KMS-11 (cell line): ENCODE results near the gene BACE1.

Experiments used
- H2AFZ ChIP-seq: fragments of 200-600 bp; sonication (generic); 2 replicates; pipeline ENCODE4 v1.6.1; 2016; ENCODE audit warnings: antibody characterized with exemption, mixed run types, low read depth
- H3K27ac ChIP-seq: fragments of 200-600 bp; sonication (generic); 2 replicates; pipeline ENCODE4 v1.6.1; 2016; ENCODE audit warnings: mild to moderate bottlenecking, mixed run types
- H3K27me3 ChIP-seq: fragments of 200-600 bp; sonication (generic); 2 replicates; pipeline ENCODE4 v1.6.1; 2017; ENCODE audit warnings: mild to moderate bottlenecking, low read depth, mixed run types, moderate library complexity; ENCODE audit not compliant: insufficient read depth
- H3K36me3 ChIP-seq: fragments of 200-600 bp; sonication (generic); 2 replicates; pipeline ENCODE4 v1.6.1; 2017; ENCODE audit warnings: mild to moderate bottlenecking, mixed run types; ENCODE audit not compliant: insufficient read depth
- H3K4me1 ChIP-seq: fragments of 200-600 bp; sonication (generic); 2 replicates; pipeline ENCODE4 v1.6.1; 2016; ENCODE audit warnings: mild to moderate bottlenecking, low read depth, mixed run types; ENCODE audit not compliant: poor library complexity, severe bottlenecking
- H3K4me2 ChIP-seq: fragments of 200-600 bp; sonication (generic); 2 replicates; pipeline ENCODE4 v1.7.0; 2016; ENCODE audit warnings: mild to moderate bottlenecking, mixed run types
- H3K4me3 ChIP-seq: fragments of 200-600 bp; sonication (generic); IDR thresholded peaks from 2 replicates; pipeline ENCODE4 v1.6.1; 2017; ENCODE audit warnings: low read depth, low read length, mixed read lengths; ENCODE audit not compliant: insufficient read depth
- H3K79me2 ChIP-seq: fragments of 200-600 bp; sonication (generic); 2 replicates; pipeline ENCODE4 v1.6.1; 2016; ENCODE audit warnings: low read depth, mixed run types; ENCODE audit not compliant: insufficient read depth
- H3K9ac ChIP-seq: fragments of 200-600 bp; sonication (generic); 2 replicates; pipeline ENCODE4 v1.6.1; 2016; ENCODE audit warnings: mild to moderate bottlenecking, mixed run types
- H4K20me1 ChIP-seq: fragments of 200-600 bp; sonication (generic); 2 replicates; pipeline ENCODE4 v1.6.1; 2016; ENCODE audit warnings: mild to moderate bottlenecking, mixed run types; ENCODE audit not compliant: insufficient read depth
- TF ChIP-seq, protein P1 (sequence below): fragments of 200-600 bp; sonication (generic); conservative IDR thresholded peaks from 2 replicates; pipeline ENCODE4 v1.6.1; 2017; ENCODE audit warnings: low read depth, mild to moderate bottlenecking, antibody characterized with exemption, low read length, moderate library complexity, mixed read lengths

BACE1 gene

DNA sequence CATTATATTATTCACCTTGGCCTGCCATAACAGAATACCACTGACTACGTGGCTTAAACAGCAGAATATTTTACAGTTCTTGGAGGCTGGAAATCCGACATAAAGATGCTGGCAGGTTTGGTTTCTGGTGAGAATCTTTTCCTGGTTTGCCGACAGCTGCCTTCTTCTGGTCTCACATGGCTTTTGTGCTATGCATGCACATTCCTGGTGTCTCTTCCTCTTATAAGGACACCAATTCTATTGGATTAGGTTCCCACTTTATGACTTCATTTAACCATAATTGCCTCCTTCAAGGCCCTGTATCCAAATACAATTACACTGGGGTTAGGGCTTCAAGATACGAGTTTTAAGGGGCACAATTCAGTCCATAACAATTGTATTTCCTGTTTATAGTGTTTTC is 66.5 kb downstream of the BACE1 start:
- no peaks in the 10 kb centered on the region for H3K4me1 ChIP-seq
- H2AFZ ChIP-seq: no peak overlapping the region
- no peaks in the 10 kb centered on the region for H3K27me3 ChIP-seq
- H3K79me2 ChIP-seq: no peaks in the 10 kb centered on the region
- H3K4me2 ChIP-seq: no peak overlapping the region
- no peak overlapping the region for H3K4me3 ChIP-seq
- no peak overlapping the region for H3K9ac ChIP-seq
- H4K20me1 ChIP-seq: no peaks in the 10 kb centered on the region
- TF ChIP-seq, protein P1, sequence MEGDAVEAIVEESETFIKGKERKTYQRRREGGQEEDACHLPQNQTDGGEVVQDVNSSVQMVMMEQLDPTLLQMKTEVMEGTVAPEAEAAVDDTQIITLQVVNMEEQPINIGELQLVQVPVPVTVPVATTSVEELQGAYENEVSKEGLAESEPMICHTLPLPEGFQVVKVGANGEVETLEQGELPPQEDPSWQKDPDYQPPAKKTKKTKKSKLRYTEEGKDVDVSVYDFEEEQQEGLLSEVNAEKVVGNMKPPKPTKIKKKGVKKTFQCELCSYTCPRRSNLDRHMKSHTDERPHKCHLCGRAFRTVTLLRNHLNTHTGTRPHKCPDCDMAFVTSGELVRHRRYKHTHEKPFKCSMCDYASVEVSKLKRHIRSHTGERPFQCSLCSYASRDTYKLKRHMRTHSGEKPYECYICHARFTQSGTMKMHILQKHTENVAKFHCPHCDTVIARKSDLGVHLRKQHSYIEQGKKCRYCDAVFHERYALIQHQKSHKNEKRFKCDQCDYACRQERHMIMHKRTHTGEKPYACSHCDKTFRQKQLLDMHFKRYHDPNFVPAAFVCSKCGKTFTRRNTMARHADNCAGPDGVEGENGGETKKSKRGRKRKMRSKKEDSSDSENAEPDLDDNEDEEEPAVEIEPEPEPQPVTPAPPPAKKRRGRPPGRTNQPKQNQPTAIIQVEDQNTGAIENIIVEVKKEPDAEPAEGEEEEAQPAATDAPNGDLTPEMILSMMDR: no peak
- H3K27ac ChIP-seq: no peak overlapping the region
- no peaks in the 10 kb centered on the region for H3K36me3 ChIP-seq

DNA sequence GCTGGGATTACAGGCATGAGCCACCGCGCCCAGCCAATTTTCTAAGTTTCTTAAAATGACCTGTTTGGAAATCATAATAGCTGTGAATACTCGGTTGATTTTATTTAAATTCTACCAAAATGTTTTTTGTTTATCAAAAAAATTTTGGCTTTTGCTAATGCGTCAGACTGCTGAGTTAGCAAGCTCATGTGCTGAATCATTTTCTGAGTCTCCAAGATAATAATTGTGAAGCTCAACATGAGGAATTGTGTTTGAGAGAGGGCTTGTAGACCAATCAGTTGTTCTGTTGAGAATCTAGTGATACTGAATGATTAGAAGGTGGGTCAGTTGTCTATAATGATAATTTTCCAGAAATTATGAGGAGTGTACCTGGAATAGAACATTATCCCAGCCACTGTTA is 67.7 kb downstream of the BACE1 start:
- no peaks in the 10 kb centered on the region for H3K4me1 ChIP-seq
- H3K27ac ChIP-seq: no peak overlapping the region
- H3K36me3 ChIP-seq: no peaks in the 10 kb centered on the region
- H4K20me1 ChIP-seq: no peaks in the 10 kb centered on the region
- no peak overlapping the region for H3K4me2 ChIP-seq
- TF ChIP-seq, protein P1: no peak
- H3K27me3 ChIP-seq: no peaks in the 10 kb centered on the region
- H3K9ac ChIP-seq: no peak overlapping the region
- no peak overlapping the region for H3K4me3 ChIP-seq
- no peaks in the 10 kb centered on the region for H3K79me2 ChIP-seq
- H2AFZ ChIP-seq: no peak overlapping the region

DNA sequence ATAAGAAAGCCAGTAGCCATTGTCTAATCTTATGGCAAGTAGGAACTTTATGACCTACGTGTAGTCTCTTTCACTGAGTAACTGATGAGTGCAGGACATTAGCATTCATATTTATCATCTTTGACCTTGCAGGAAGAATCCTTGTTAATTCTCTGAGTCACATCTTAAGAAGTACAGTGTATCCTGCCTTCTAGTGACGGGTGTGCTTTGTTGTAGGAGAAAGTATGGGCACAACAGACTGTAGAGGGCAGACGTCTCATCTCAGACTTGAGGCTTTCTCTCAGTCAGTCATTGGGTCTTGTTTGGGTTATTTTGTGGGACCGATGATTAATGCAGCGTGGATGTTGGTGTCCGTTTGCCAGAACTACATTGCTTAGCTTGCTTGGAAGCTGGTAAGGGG is 76.8 kb downstream of the BACE1 start:
- no peaks in the 10 kb centered on the region for H3K79me2 ChIP-seq
- H3K27ac ChIP-seq: no peak overlapping the region
- no peaks in the 10 kb centered on the region for H3K36me3 ChIP-seq
- no peaks in the 10 kb centered on the region for H4K20me1 ChIP-seq
- H2AFZ ChIP-seq: no peak overlapping the region
- TF ChIP-seq, protein P1: no peak
- no peaks in the 10 kb centered on the region for H3K27me3 ChIP-seq
- no peaks in the 10 kb centered on the region for H3K4me1 ChIP-seq
- H3K4me2 ChIP-seq: no peak overlapping the region
- H3K9ac ChIP-seq: no peak overlapping the region
- no peak overlapping the region for H3K4me3 ChIP-seq

DNA sequence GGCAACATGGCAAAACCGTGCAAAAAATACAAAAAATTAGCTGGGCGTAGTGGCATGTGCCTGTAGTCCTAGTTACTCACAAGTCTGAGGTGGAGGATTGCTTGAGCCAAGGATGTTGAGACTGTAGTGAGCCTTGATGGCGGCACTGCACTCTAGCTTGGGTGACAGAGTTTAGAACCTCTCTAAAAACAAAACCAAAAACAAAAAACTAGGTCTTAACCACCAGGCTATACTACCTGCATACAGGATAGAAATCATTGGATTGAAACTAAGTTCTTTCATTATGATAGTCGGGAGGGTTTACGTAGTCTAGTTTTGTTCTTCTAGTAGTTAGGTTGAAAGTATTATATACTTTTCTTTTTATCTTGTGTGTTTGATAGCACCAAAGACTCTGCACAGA is 77.8 kb downstream of the BACE1 start:
- Histone ChIP-seq H3K27ac (no peak overlapping the region), H3K27me3 (no peaks in the 10 kb centered on the region), H3K79me2 (no peaks in the 10 kb centered on the region), H3K36me3 (no peaks in the 10 kb centered on the region), H3K4me2 (no peak overlapping the region), H3K9ac (no peak overlapping the region), H3K4me3 (no peak overlapping the region), H2AFZ (no peak overlapping the region), H4K20me1 (no peaks in the 10 kb centered on the region), H3K4me1 (peaks cover 4% of the 10 kb centered on the region)
- TF ChIP-seq, protein P1: no peak
